ENCODE results near the gene GALNT11. TPM values are rescaled to one million over a fixed set of nuclear protein-coding genes. Genes with fewer than 3 reads are reported as not detected.

The GALNT11 gene
- total RNA-seq, 2 experiments from 2014 or later, result 22.4 to 22.8 TPM

DNA sequence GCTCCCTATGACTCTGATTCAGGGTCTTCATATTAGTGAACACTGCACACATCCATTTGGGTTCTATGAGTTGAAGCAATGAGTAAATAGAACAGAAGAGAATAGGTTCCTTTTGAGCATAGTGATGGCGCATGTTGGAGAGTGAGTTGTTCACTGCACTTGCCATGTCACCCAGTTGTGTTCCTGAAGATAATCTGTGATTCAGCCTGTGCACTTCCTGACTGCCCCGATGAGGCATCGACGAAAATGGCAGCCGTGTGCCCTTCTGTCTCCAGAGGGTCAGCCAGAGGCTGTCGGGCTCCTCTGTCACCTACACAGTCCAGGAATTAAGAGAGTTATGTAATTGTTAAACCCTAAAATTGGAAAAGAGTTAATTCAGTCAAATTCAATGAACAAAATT lies 94.7 kb downstream of the GALNT11 start:
- intact Hi-C loops (cut with micrococcal nuclease), result no loop called here
- Mint-ChIP-seq H3K27me3 (no peaks in the 10 kb centered on the region), H3K36me3 (ENCODE audit: low read depth) (peaks cover 70% of the 10 kb centered on the region), H3K9me3 (peaks cover 12% of the 10 kb centered on the region), H3K27ac (no peak overlapping the region), H3K4me1 (ENCODE audit: low read depth) (peaks cover 13% of the 10 kb centered on the region), H3K4me3 (no peak overlapping the region)
- DNase-seq (no peak), ATAC-seq (no peak)
- POLR2A ChIA-PET, result no interaction called here
- CTCF ChIA-PET, result no interaction called here
- TF ChIP-seq, protein P1, sequence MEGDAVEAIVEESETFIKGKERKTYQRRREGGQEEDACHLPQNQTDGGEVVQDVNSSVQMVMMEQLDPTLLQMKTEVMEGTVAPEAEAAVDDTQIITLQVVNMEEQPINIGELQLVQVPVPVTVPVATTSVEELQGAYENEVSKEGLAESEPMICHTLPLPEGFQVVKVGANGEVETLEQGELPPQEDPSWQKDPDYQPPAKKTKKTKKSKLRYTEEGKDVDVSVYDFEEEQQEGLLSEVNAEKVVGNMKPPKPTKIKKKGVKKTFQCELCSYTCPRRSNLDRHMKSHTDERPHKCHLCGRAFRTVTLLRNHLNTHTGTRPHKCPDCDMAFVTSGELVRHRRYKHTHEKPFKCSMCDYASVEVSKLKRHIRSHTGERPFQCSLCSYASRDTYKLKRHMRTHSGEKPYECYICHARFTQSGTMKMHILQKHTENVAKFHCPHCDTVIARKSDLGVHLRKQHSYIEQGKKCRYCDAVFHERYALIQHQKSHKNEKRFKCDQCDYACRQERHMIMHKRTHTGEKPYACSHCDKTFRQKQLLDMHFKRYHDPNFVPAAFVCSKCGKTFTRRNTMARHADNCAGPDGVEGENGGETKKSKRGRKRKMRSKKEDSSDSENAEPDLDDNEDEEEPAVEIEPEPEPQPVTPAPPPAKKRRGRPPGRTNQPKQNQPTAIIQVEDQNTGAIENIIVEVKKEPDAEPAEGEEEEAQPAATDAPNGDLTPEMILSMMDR (IDR thresholded peaks at IDR 0.05), result no peak

DNA sequence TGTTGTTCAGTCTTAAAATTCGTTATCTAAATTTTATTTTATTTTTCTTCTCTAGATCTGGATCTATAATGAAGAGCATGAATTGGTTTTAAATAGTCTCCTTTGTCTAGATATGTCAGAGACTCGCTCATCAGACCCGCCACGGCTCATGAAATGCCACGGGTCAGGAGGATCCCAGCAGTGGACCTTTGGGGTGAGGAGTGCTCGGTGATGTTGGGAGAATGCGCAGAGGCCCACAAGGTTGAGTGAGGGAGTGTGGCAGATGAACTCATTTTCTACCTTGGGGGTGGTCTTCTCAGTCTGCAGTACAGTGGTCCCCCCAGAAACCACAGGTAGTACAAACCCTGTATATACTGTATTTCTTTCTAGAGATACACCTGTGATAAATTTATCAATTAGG lies 95.3 kb downstream of the GALNT11 start:
- intact Hi-C loops (cut with micrococcal nuclease), result no loop called here
- TF ChIP-seq, protein P1 (IDR thresholded peaks at IDR 0.05), result no peak
- no peak overlapping the region for H3K4me3 Mint-ChIP-seq
- no peaks in the 10 kb centered on the region for H3K27me3 Mint-ChIP-seq
- H3K9me3 Mint-ChIP-seq, result peaks cover 12% of the 10 kb centered on the region
- no peak for DNase-seq
- ChIA-PET CTCF (no interaction called here), POLR2A (no interaction called here)
- no peak for ATAC-seq
- H3K27ac Mint-ChIP-seq, result no peak overlapping the region
- H3K36me3 Mint-ChIP-seq (ENCODE audit: low read depth), result peaks cover 75% of the 10 kb centered on the region
- peaks cover 13% of the 10 kb centered on the region for H3K4me1 Mint-ChIP-seq (ENCODE audit: low read depth)

DNA sequence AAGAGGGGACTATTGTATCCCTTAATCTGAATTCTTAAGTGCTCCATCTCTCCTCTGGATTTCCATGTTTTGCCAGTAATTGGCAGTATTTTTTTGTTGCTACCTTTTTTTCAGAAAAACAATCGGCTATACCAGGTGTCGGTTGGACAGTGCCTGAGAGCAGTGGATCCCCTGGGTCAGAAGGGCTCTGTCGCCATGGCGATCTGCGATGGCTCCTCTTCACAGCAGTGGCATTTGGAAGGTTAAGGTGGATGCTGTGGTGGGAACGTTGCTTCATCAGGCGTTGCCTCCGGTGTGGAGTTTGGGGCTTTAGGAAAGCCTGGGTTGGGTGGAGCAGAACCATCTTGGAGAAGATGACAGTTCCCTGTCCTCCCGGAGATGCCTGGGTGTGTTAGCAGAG lies 96.0 kb downstream of the GALNT11 start:
- Mint-ChIP-seq H3K4me3 (no peak overlapping the region), H3K36me3 (ENCODE audit: low read depth) (peaks cover 75% of the 10 kb centered on the region), H3K4me1 (ENCODE audit: low read depth) (peaks cover 13% of the 10 kb centered on the region), H3K9me3 (peaks cover 12% of the 10 kb centered on the region), H3K27ac (no peak overlapping the region), H3K27me3 (no peaks in the 10 kb centered on the region)
- intact Hi-C loops (cut with micrococcal nuclease), result no loop called here
- TF ChIP-seq, protein P1 (IDR thresholded peaks at IDR 0.05), result no peak
- ATAC-seq (no peak), DNase-seq (no peak)
- POLR2A ChIA-PET, result no interaction called here
- CTCF ChIA-PET, result no interaction called here

DNA sequence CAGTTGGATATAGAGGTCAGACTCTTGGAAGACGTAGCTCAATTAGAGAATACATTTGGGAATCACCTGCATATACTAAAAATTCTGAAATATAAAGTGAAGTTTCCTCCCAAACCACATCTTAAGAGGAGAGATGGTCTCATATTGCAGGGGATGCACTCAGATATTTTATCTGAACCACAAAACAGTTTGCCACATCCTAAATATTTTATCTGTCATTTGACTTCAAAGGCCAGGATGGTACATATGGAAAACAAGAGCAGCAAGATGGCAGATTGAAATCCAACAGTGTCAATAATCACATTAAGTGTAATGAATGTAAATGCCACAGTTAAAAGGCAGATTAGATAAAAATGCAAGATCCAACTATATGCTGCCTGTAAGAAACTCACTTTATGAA lies 97.1 kb downstream of the GALNT11 start:
- Mint-ChIP-seq H3K27me3 (no peaks in the 10 kb centered on the region), H3K9me3 (peaks cover 12% of the 10 kb centered on the region), H3K27ac (no peak overlapping the region), H3K4me3 (no peak overlapping the region), H3K36me3 (ENCODE audit: low read depth) (peaks cover 81% of the 10 kb centered on the region), H3K4me1 (ENCODE audit: low read depth) (peaks cover 13% of the 10 kb centered on the region)
- intact Hi-C loops (cut with micrococcal nuclease), result no loop called here
- TF ChIP-seq, protein P1 (IDR thresholded peaks at IDR 0.05), result no peak
- no peak for ATAC-seq
- POLR2A ChIA-PET, result no interaction called here
- no peak for DNase-seq
- CTCF ChIA-PET, result no interaction called here

DNA sequence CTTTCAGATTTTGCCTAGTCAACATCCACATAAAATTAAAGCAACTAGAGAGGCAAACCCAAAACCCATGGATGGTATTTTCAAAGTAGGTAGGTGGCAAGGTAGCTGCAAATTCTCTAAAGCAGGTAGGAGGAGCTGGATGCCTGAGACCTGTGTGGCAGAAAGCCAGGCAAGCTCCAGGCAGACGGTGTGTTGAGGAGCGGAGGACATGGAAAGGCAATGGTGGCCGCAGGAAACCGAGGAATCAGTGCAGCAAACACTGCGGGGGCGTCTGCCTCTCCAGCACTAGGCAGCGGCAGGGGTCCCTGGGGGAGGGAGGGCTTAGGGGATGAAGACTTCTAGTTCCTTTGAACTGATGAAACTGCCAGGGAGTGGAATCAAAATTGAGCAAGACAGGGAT lies 101.3 kb downstream of the GALNT11 start:
- Mint-ChIP-seq H3K27ac (no peak overlapping the region), H3K36me3 (ENCODE audit: low read depth) (peaks cover 63% of the 10 kb centered on the region), H3K4me1 (ENCODE audit: low read depth) (peaks cover 10% of the 10 kb centered on the region), H3K4me3 (no peak overlapping the region), H3K27me3 (no peaks in the 10 kb centered on the region), H3K9me3 (peaks cover 12% of the 10 kb centered on the region)
- intact Hi-C loops (cut with micrococcal nuclease), result no loop called here
- TF ChIP-seq, protein P1 (IDR thresholded peaks at IDR 0.05), result no peak
- POLR2A ChIA-PET, result interaction anchor here (0.6 to 1.2 kb wide), 2 partner anchors 9 to 462 kb away, joined by 3 read pairs; no protein-coding TSS in a partner anchor
- CTCF ChIA-PET, result no interaction called here
- DNase-seq, result no peak
- no peak for ATAC-seq
